ENCODE data around the gene NCAPD3. TPM values are rescaled to one million over a fixed set of nuclear protein-coding genes. Genes with fewer than 3 reads are reported as not detected.

The NCAPD3 gene
- total RNA-seq, 1 experiment from 2014 or later = 52.2 TPM

DNA sequence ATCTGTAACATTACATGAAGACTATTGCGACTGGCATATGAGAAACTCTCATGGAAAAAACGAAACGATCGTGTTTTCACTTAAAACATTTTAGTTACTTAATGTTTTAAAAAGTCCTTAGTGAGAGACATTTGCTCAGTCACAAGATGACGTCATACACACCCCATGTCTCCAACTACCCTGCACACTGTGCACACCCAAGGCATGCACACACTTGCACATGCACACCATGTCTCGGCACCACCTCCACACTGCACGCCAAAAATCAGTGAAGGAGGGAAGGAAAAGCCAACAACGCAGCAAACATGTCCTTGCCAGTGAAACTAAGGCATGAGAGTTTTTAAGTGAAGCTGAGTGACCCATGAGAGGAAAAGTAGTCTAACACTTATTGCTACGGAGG, 18.0 kb downstream of the NCAPD3 start:
- Histone ChIP-seq H3K4me2 (ENCODE audit: insufficient read depth, insufficient read length, low read length) (no peak overlapping the region), H3K79me1 (ENCODE audit: insufficient read depth, low read depth, low read length, poor library complexity, severe bottlenecking) (no peaks in the 10 kb centered on the region), H3K14ac (ENCODE audit: insufficient read depth, low read length) (no peak overlapping the region), H4K5ac (ENCODE audit: insufficient read length, low read depth, low read length) (no peak overlapping the region), H3K79me2 (ENCODE audit: insufficient read depth, low read length) (no peaks in the 10 kb centered on the region), H3K56ac (ENCODE audit: insufficient read length, low read depth, low read length) (no peak overlapping the region), H2BK15ac (ENCODE audit: low read depth, low read length) (no peak overlapping the region), H2BK12ac (ENCODE audit: insufficient read length, low read depth, low read length) (no peak overlapping the region), H3K27me3 (ENCODE audit: insufficient read depth, low read length) (no peaks in the 10 kb centered on the region), H3K23ac (ENCODE audit: insufficient read length, low read depth, low read length) (no peak overlapping the region), H3K4ac (ENCODE audit: low read depth, low read length) (no peak overlapping the region), H2AK5ac (ENCODE audit: insufficient read length, low read length) (no peak overlapping the region), H3K9me3 (ENCODE audit: control insufficient read depth, low read depth, low read length) (no peaks in the 10 kb centered on the region), H2BK20ac (ENCODE audit: low read depth, low read length, poor library complexity, severe bottlenecking) (no peak overlapping the region), H3K18ac (ENCODE audit: insufficient read length, low read depth, low read length) (no peak overlapping the region), H4K8ac (replicated peaks; ENCODE audit: insufficient read length, low read depth, low read length) (no peak overlapping the region), H2AFZ (ENCODE audit: low read length) (no peak overlapping the region), H3K9ac (ENCODE audit: extremely low read depth, insufficient read length, low read length) (no peak overlapping the region), H2BK5ac (ENCODE audit: insufficient read length, low read length) (no peak overlapping the region), H3K4me1 (ENCODE audit: insufficient read depth, low read length) (no peaks in the 10 kb centered on the region), H2BK120ac (ENCODE audit: low read depth, low read length, poor library complexity, severe bottlenecking) (no peak overlapping the region), H4K20me1 (ENCODE audit: control insufficient read depth, insufficient read depth, insufficient read length) (no peaks in the 10 kb centered on the region), H4K91ac (ENCODE audit: insufficient read length, low read depth, low read length) (no peak overlapping the region), H3T11ph (ENCODE audit: low read length) (no peak overlapping the region), H3K23me2 (ENCODE audit: insufficient read length, low read depth, low read length, poor library complexity, severe bottlenecking) (no peaks in the 10 kb centered on the region), H3K27ac (ENCODE audit: insufficient read length, low read depth, low read length) (no peak overlapping the region)
- H3K9me3 Mint-ChIP-seq = no peaks in the 10 kb centered on the region
- no peak overlapping the region for H3K4me3 Mint-ChIP-seq
- H3K36me3 Mint-ChIP-seq (ENCODE audit: insufficient read depth in 1 of 3, low read depth in 3 of 3) = peaks cover 37 to 82% (median 75%) of the 10 kb centered on the region in 3 experiments; a peak in 6 of 7 replicates
- no peak overlapping the region for H3K27ac Mint-ChIP-seq
- TF ChIP-seq, protein P1, sequence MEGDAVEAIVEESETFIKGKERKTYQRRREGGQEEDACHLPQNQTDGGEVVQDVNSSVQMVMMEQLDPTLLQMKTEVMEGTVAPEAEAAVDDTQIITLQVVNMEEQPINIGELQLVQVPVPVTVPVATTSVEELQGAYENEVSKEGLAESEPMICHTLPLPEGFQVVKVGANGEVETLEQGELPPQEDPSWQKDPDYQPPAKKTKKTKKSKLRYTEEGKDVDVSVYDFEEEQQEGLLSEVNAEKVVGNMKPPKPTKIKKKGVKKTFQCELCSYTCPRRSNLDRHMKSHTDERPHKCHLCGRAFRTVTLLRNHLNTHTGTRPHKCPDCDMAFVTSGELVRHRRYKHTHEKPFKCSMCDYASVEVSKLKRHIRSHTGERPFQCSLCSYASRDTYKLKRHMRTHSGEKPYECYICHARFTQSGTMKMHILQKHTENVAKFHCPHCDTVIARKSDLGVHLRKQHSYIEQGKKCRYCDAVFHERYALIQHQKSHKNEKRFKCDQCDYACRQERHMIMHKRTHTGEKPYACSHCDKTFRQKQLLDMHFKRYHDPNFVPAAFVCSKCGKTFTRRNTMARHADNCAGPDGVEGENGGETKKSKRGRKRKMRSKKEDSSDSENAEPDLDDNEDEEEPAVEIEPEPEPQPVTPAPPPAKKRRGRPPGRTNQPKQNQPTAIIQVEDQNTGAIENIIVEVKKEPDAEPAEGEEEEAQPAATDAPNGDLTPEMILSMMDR (conservative IDR thresholded peaks at IDR 0.05) = no peak
- DNase-seq = no peak
- H3K27me3 Mint-ChIP-seq (ENCODE audit: low read depth) = no peaks in the 10 kb centered on the region
- WGBS (ENCODE audit: extremely low coverage, insufficient read length, low lambda C conversion rate) = no CpG with 5 or more reads among the region's 9 CpGs
- no peaks in the 10 kb centered on the region; a peak in 1 of 4 replicates for H3K4me1 Mint-ChIP-seq
